Memory B cell (primary cell): ENCODE measurements around the gene GCN1.

Experiments used
- ATAC-seq: fragments of 150-1000 bp; cut with Tn5 transposase; 2 replicates; pipeline ENCODE4 v1.10.0; 2021; ENCODE audit warnings: low read depth, mild to moderate bottlenecking, moderate library complexity
- DNase-seq, 2 donors: peaks; one replicate each; pipeline ENCODE4 v3.0.0; 2022; ENCODE audit warnings: low spot score in 2 of 2
- H3K27ac Mint-ChIP-seq: one replicate; pipeline ENCODE4 v1.8.0; 2022; ENCODE audit warnings: mild to moderate bottlenecking, moderate library complexity, mixed read lengths
- H3K27me3 Mint-ChIP-seq: one replicate; pipeline ENCODE4 v1.8.0; 2022; ENCODE audit warnings: mixed read lengths
- H3K36me3 Mint-ChIP-seq: one replicate; pipeline ENCODE4 v1.8.0; 2022; ENCODE audit warnings: mild to moderate bottlenecking, mixed read lengths
- H3K4me1 Mint-ChIP-seq: one replicate; pipeline ENCODE4 v1.8.0; 2022; ENCODE audit warnings: mixed read lengths
- H3K4me3 Mint-ChIP-seq: one replicate; pipeline ENCODE4 v1.8.0; 2022; ENCODE audit warnings: mild to moderate bottlenecking, moderate library complexity, mixed read lengths
- H3K9me3 Mint-ChIP-seq: one replicate; pipeline ENCODE4 v1.8.0; 2022; ENCODE audit warnings: mixed read lengths

GCN1 gene

DNA sequence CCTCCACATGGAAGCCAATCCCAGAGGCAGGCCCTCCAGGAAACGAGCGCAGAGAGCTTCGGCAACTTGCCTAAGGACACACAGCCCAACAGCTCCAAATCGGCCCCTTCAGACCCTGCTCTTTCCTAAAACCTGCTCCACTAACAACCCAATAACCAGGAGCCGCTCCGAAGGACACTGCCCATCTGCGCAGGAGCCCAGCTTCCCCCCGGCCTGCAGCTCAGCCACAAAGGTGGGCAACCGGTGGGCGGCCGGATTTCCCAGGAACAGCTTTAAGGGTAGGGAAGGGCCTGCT lies 91.5 kb downstream of the GCN1 start:
- Mint-ChIP-seq H3K4me1 (peaks cover 13% of the 10 kb centered on the region), H3K27me3 (no peaks in the 10 kb centered on the region), H3K4me3 (no peak overlapping the region), H3K27ac (no peak overlapping the region), H3K36me3 (peaks cover 30% of the 10 kb centered on the region), H3K9me3 (no peaks in the 10 kb centered on the region)
- DNase-seq: no peak
- no peak for ATAC-seq

DNA sequence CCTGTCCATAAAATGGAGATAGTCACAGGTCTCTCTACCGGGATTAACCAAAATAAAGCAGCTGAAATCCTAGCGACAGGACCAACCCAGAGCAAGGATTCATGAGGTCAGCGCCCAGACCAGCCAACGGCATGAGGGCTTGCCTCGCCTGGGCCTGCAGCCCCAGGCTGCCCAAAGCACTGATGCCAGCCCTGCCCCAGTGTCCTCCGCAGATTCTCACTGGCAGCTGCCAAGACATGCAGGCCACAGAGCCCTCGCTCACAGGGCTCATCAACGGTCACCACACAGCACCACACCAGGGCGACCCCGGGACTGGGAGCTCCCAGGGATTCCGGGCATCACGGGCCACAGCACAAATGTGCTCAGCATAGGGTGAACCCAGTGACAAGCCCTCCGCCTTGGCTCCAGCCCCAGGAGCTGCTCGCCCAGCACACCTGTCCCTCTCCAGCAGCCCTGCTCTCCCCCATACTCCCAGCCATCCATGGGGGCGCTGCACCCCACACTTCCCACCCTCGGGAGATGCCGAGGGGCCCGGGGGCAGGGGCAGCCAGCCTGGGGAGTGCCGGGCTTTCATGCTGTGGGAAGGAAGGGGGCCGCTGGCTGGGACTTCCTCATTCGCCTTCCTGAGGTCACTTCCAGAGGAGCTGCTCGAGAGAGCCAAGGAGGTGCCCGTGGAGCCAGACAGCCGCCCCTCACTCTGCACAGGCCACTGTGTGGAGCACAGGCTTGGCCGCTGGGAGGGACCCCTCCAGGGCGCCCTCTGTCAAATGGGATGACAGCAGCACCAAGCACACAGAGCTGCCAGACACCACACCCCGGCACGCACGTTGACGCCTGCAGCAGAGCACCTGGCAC lies 92.1 kb downstream of the GCN1 start:
- Mint-ChIP-seq H3K36me3 (peaks cover 27% of the 10 kb centered on the region), H3K27me3 (no peaks in the 10 kb centered on the region), H3K4me1 (peaks cover 11% of the 10 kb centered on the region), H3K9me3 (no peaks in the 10 kb centered on the region), H3K27ac (no peak overlapping the region), H3K4me3 (no peak overlapping the region)
- ATAC-seq: no peak
- no peak for DNase-seq

DNA sequence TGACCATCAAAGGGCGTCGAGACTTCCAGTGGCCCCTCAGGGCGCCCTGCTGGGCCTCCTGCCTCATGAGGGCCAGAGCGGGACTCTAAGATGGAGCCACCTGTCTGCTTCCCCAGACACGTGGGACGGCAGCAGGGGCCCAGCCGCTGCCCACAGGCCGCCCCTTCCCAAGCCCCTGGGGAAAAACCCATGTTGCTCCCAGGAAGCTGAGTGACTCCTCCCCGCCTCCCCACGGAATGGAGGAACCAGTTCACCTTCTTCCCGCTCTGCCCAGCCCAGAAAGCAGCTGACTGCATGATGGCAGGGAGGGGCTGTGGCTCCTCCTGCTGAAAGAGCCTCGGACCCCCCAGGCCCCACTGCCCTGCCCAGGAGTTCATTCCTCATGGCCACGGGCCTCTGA lies 92.9 kb downstream of the GCN1 start:
- Mint-ChIP-seq H3K36me3 (peaks cover 27% of the 10 kb centered on the region), H3K27me3 (no peaks in the 10 kb centered on the region), H3K9me3 (no peaks in the 10 kb centered on the region), H3K4me3 (no peak overlapping the region), H3K27ac (no peak overlapping the region), H3K4me1 (peaks cover 11% of the 10 kb centered on the region)
- DNase-seq (no peak), ATAC-seq (no peak)

DNA sequence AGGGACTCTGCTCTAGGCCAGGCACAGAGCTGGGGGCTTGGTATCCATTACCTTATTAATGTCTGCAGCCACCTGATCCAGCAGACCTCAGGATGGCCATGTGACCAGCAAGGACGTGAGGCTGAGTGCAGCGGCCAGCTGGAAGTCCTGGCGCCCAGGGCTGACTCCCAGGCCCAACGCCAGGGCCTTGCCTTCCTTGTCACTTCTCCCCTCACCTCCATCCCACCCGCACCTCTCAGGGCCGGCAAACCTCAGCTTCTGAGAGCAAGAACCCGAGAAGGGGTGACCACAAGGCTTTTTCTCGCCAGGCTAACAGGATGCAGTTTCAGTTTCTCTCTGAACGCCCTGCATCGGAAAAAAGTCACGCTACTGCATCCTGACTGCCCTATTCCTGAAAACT lies 93.3 kb downstream of the GCN1 start:
- Mint-ChIP-seq H3K4me3 (no peak overlapping the region), H3K36me3 (peaks cover 28% of the 10 kb centered on the region), H3K4me1 (peaks cover 11% of the 10 kb centered on the region), H3K9me3 (no peaks in the 10 kb centered on the region), H3K27me3 (no peaks in the 10 kb centered on the region), H3K27ac (no peak overlapping the region)
- ATAC-seq (no peak), DNase-seq (no peak)

DNA sequence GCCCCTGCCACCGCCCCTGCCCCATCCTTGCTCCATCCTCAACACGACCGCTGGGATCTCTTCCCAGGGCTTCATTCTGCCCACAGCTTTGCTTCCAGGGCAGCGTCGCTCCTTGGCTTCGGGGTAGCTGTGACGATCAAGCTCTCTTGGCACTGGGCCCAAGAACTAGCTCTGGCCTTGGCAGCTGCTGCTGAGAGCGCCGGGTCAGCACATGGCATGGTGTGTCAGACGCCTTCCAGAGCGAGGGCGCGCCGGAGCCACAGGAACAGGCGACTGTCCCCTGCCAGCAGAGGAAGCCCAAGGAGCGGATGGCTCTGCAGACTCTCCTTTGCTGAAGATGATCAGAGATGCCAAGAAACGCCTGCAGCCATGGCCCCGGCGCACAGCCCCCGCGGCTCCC lies 93.9 kb downstream of the GCN1 start:
- DNase-seq: no peak
- peaks cover 24% of the 10 kb centered on the region for H3K36me3 Mint-ChIP-seq

DNA sequence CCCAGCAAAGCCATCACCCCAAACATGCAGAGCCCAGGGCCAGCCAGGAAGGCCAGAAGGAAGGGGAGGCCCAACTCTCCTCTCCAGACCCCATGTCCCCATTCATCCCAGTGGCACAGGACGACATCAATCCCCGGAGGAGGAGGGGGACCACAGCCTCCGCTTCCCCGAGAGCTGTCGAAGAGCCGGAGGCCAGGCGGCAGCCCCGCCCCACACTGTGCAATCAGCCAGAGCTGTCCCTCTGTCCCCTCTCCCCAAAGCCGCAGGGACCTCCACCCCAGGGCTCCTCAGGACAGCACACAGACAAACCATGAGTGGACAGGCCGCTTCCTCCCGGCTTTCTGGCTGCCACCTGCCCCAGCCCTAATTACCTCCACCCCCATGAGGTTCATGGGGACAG lies 94.8 kb downstream of the GCN1 start:
- DNase-seq (no peak), ATAC-seq (no peak)
- Mint-ChIP-seq H3K4me1 (peaks cover 9% of the 10 kb centered on the region), H3K4me3 (no peak overlapping the region), H3K27me3 (no peaks in the 10 kb centered on the region), H3K36me3 (peaks cover 19% of the 10 kb centered on the region), H3K9me3 (no peaks in the 10 kb centered on the region), H3K27ac (no peak overlapping the region)

More for the DNA sequence above, 93.9 kb downstream of the GCN1 start:
- Mint-ChIP-seq H3K4me3 (no peak overlapping the region), H3K9me3 (no peaks in the 10 kb centered on the region), H3K27ac (no peak overlapping the region), H3K27me3 (no peaks in the 10 kb centered on the region), H3K4me1 (peaks cover 11% of the 10 kb centered on the region)
- no peak for ATAC-seq

DNA sequence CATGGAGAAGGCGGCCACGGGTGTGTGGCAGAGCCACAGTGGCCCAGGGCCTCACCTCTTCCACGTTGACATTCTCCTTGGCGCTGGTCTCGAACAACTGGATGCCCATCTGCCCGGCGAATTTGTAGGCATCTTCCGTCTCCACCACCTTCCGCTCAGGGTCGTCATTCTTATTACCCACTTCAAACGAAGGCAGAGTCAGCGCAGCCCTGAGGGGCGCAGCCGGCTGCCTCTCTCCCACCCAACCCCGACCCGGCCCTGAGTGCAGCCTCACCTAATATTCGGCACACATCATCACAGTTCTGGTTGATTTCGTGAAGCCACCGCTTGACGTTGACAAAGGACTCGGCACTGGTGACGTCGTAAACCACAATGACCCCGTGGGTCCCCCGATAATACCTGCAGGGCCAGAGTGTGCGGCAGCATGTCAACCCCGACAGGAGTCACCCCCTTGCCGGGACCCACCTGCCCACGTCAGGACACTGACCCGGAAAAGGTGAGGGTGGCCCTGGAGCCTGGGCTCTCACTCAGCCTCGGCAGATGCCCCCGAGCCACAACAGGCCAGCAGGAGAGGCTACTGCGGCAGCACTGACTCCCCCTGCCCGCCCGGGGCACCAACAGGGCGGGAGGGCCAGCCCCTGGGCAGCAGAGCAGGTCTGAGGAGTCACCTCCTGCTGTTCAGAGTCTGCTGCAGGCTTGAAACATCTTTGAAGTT lies 95.6 kb downstream of the GCN1 start:
- H3K27me3 Mint-ChIP-seq: no peaks in the 10 kb centered on the region
- peaks cover 7% of the 10 kb centered on the region for H3K4me1 Mint-ChIP-seq
- ATAC-seq (no peak), DNase-seq (no peak)
- H3K36me3 Mint-ChIP-seq: peaks cover 16% of the 10 kb centered on the region
- no peak overlapping the region for H3K4me3 Mint-ChIP-seq
- no peaks in the 10 kb centered on the region for H3K9me3 Mint-ChIP-seq
- H3K27ac Mint-ChIP-seq: no peak overlapping the region

DNA sequence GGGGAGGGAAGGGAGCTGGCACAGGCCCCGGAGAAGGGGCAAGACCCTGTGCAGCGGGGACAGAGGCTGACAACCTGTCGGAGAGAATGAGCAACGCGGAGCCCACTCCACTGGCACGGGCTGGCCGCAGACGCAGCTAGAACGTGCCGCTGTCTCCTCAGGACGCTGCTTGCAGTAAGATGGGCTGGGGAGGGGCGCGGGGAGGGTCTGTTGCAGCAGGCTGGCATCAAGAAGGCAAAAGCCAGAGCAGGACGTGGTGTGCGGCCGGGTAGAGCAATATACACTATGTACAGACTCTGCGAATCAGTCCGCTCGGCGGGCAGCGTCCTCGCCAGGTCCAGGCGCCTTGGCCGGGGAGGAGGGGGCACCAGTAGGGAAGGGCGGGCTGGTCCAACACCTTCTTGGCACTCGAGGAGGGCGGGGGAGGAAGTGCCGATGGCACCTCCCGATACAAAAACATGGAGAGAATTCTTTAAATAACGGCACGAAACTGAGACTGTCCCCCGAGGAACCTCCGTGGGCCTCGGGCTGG lies 97.8 kb downstream of the GCN1 start:
- H3K36me3 Mint-ChIP-seq: peaks cover 15% of the 10 kb centered on the region
- H3K27me3 Mint-ChIP-seq: no peaks in the 10 kb centered on the region
- peaks cover 5% of the 10 kb centered on the region for H3K4me1 Mint-ChIP-seq
- ATAC-seq (no peak), DNase-seq (no peak)
- H3K27ac Mint-ChIP-seq: no peak overlapping the region
- H3K9me3 Mint-ChIP-seq: no peaks in the 10 kb centered on the region
- no peak overlapping the region for H3K4me3 Mint-ChIP-seq

DNA sequence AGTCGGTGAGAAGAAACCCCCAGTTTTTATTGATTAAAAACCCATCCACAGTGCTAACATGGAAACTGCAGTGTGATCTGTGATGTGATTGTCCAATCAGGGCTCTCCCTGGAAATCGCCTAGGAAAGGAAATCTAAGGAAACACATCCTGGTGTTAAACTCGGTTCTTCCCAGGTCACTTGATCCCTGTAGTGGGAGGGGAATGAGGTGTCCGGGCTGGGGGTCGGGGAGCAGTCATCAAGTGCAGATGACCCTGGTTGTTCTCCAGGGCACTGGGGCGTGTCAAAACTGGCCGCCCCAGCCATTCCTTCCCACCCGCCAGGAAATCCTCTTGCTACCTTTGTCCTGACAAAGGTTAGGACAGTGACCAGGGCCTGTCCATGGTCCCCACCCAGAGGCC lies 98.8 kb downstream of the GCN1 start:
- Mint-ChIP-seq H3K27ac (no peak overlapping the region), H3K36me3 (peaks cover 18% of the 10 kb centered on the region), H3K4me1 (peaks cover 2% of the 10 kb centered on the region), H3K4me3 (no peak overlapping the region), H3K27me3 (no peaks in the 10 kb centered on the region), H3K9me3 (no peaks in the 10 kb centered on the region)
- ATAC-seq (no peak), DNase-seq (no peak)

DNA sequence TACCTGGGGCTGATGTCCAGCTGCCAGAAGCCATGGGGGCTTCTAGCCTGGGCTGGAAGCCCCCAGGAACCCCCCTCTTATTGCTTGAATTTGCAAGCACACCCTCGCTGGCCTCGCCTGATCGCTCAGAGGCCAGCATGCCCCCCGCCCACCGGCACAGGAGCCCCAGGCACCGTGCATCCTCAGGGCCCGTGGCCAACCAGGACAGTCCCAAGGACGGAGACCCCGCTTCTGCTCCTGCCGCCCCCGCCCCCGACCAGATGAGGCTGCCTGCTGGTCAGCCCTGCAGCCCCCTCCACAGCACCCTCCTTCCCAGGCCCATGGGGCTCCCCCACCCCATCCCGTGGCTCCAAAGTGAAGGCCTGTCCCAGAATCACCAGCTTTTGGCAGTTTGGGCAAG lies 99.2 kb downstream of the GCN1 start:
- DNase-seq: no peak
- no peak for ATAC-seq
- H3K4me1 Mint-ChIP-seq: peaks cover 2% of the 10 kb centered on the region
- no peaks in the 10 kb centered on the region for H3K9me3 Mint-ChIP-seq
- H3K4me3 Mint-ChIP-seq: no peak overlapping the region
- H3K36me3 Mint-ChIP-seq: peaks cover 16% of the 10 kb centered on the region
- no peaks in the 10 kb centered on the region for H3K27me3 Mint-ChIP-seq
- H3K27ac Mint-ChIP-seq: no peak overlapping the region

DNA sequence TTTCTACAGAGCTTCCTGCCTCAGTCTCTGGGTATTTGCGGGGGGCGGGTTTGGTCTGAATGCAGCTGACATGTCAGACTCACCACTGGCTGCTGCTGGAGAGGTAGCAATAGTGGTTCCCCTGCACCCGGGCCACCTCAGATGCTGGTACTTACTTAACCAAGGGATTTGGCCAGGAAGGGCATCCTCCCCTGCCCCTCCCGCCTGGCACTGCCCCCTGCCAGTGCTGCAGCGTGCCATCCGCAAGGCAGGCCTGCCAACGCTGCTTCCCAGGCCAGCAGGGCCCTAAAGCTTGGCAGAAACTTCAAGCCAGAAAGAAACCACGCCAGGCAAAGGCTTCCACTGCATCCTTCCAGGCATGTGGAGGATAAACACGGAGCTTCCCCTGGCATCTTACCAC lies 100.0 kb downstream of the GCN1 start:
- DNase-seq: no peak
- no peak for ATAC-seq
- H3K4me3 Mint-ChIP-seq: no peak overlapping the region
- H3K9me3 Mint-ChIP-seq: no peaks in the 10 kb centered on the region
- no peak overlapping the region for H3K27ac Mint-ChIP-seq
- no peaks in the 10 kb centered on the region for H3K27me3 Mint-ChIP-seq
- H3K36me3 Mint-ChIP-seq: peaks cover 12% of the 10 kb centered on the region
- H3K4me1 Mint-ChIP-seq: no peaks in the 10 kb centered on the region

DNA sequence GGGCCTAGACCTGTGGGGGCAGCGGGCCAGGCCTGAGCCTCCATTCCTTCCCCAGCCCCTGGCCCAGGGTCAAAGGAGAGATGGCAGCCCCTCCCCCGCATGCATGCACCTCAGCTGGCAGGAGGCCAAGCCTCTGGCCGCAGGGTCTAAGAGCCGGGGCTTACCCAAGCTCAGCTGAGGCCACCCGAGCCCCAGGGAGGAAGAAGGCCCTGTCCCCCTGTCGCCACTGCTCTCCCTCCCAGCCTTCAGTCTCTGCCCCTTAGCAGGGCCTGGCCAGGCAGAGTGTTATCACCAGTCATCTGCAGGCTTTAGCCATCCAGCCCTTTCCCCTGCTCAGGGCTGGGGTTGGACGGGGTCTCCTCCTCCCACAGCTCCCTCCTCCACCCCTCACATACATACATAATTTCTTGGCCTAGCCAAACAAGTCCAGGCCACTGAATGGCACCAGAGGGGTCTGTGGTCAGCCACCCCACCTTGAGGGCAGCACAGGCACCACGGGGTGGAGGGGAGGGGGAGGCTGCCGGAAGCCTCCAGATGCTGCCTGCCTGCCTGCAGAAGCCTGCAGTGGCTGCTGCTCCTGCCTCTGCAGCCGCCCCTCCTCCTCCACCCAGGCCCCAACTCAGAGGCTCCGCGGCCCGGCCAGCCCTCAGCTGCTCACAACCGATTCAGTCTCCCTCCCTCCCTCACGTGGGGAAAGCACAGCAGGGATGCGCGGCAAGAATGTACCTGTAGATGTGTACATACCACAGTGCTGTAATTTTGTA lies 100.7 kb downstream of the GCN1 start:
- H3K36me3 Mint-ChIP-seq: peaks cover 12% of the 10 kb centered on the region

DNA sequence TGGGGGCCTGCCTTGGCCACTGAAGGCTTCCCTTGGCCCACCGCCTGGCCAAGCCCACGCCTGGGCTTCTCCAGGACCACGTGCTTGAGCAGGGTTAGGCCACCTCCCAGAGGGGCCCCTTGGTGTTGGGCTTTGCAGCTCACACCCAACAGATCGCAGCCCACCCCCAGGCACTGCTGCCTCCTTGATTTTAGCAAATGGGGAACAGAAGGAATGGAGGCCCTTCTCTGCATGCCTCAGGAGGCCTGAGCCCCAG lies 101.3 kb downstream of the GCN1 start:
- Mint-ChIP-seq H3K4me3 (no peak overlapping the region), H3K4me1 (peaks cover 4% of the 10 kb centered on the region), H3K27ac (no peak overlapping the region), H3K27me3 (peaks cover 2% of the 10 kb centered on the region), H3K9me3 (no peaks in the 10 kb centered on the region), H3K36me3 (peaks cover 12% of the 10 kb centered on the region)
- ATAC-seq (no peak), DNase-seq (no peak)

More for the DNA sequence above, 100.7 kb downstream of the GCN1 start:
- Mint-ChIP-seq H3K4me3 (no peak overlapping the region), H3K27ac (no peak overlapping the region), H3K27me3 (peaks cover 2% of the 10 kb centered on the region), H3K9me3 (no peaks in the 10 kb centered on the region), H3K4me1 (peaks cover 4% of the 10 kb centered on the region)
- no peak for DNase-seq
- no peak for ATAC-seq

DNA sequence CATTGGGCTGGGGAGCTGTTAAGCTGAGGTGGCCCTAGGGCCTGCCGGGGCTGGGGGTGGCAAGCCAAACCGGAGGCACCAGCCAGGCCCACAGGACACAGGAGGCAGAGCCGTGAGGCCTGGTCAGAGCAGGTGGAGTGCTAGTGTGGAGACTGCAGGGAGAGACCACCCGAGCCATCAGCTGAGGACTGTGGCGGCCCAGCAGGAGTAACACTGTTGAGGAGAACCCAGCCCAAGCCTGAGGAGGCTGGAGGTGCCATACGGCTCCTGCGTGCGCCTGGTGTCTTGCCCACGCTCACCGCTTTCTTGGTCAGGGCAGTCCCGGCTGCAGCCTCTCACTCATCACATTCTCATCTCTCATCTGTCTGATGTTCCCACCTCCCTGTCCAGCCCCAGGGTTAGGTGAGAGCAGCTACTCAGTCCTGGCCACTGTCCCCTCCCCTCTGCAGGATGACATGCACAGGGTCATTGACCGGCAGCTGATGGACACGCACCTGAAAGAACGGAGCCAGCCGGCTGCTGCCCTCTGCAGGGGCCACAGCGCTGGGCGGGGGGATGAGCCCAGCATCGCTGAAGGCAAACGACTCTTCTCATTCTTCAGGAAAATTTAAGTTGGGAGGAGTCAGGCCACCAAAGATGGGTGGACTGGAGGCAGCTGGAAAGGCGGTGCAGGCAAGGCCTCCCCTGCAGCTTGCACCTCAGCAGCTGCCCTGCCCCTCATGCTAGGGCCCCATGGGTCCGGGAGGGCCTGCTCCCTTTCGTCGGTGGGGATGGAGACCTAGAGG lies 101.8 kb downstream of the GCN1 start:
- ATAC-seq (no peak), DNase-seq (no peak)
- Mint-ChIP-seq H3K27ac (no peak overlapping the region), H3K36me3 (peaks cover 12% of the 10 kb centered on the region), H3K27me3 (peaks cover 2% of the 10 kb centered on the region), H3K4me3 (no peak overlapping the region), H3K9me3 (no peaks in the 10 kb centered on the region), H3K4me1 (peaks cover 4% of the 10 kb centered on the region)
